ENCODE measurements around the gene HSFX2.
"Not testable (repeated sequence)": the region's sequence is repeated elsewhere in the genome, so short reads cannot be mapped to it uniquely, and the experiment has no call there.

Gene HSFX2

GRCh38 chrX:149595214-149595613, at the start of gene HSFX2:
Gene HSFX2, minus strand, starts transcription at chrX:149595314. Its CDS starts 614 bp downstream, at chrX:149594700.
- not testable (repeated sequence) for DNase-seq (ENCODE audit: extremely low read depth, low read depth); H3K4me3 ChIP-seq (replicated peaks; ENCODE audit: low read depth, low read length)

GRCh38 chrX:149643496-149643895, 48.4 kb upstream of the HSFX2 start:
- no peak for DNase-seq (ENCODE audit: extremely low read depth, low read depth)
- TF ChIP-seq CTCF (IDR thresholded peaks at IDR 0.05; ENCODE audit: low read depth, low read length, missing control alignments) = no peak

GRCh38 chrX:149641835-149642234, 46.7 kb upstream of the HSFX2 start:
- no peak overlapping the region for H3K4me3 ChIP-seq (replicated peaks; ENCODE audit: low read depth, low read length)
- TF ChIP-seq CTCF (IDR thresholded peaks at IDR 0.05; ENCODE audit: low read depth, low read length, missing control alignments) = no peak
- DNase-seq (ENCODE audit: extremely low read depth, low read depth) = no peak

More at GRCh38 chrX:149643496-149643895, 48.4 kb upstream of the HSFX2 start:
- no peak overlapping the region for H3K4me3 ChIP-seq (replicated peaks; ENCODE audit: low read depth, low read length)

GRCh38 chrX:149641432-149641831, 46.3 kb upstream of the HSFX2 start:
- no peak overlapping the region for H3K4me3 ChIP-seq (replicated peaks; ENCODE audit: low read depth, low read length)
- DNase-seq (ENCODE audit: extremely low read depth, low read depth) = no peak
- TF ChIP-seq CTCF (IDR thresholded peaks at IDR 0.05; ENCODE audit: low read depth, low read length, missing control alignments) = no peak

GRCh38 chrX:149639568-149639967, 44.5 kb upstream of the HSFX2 start:
- DNase-seq (ENCODE audit: extremely low read depth, low read depth) = no peak
- no peak overlapping the region for H3K4me3 ChIP-seq (replicated peaks; ENCODE audit: low read depth, low read length)
- TF ChIP-seq CTCF (IDR thresholded peaks at IDR 0.05; ENCODE audit: low read depth, low read length, missing control alignments) = no peak

GRCh38 chrX:149638860-149639259, 43.7 kb upstream of the HSFX2 start:
- TF ChIP-seq CTCF (IDR thresholded peaks at IDR 0.05; ENCODE audit: low read depth, low read length, missing control alignments) = no peak
- H3K4me3 ChIP-seq (replicated peaks; ENCODE audit: low read depth, low read length) = no peak overlapping the region
- DNase-seq (ENCODE audit: extremely low read depth, low read depth) = no peak

GRCh38 chrX:149633511-149633910, 38.4 kb upstream of the HSFX2 start:
- DNase-seq (ENCODE audit: extremely low read depth, low read depth) = no peak
- TF ChIP-seq CTCF (IDR thresholded peaks at IDR 0.05; ENCODE audit: low read depth, low read length, missing control alignments) = no peak
- H3K4me3 ChIP-seq (replicated peaks; ENCODE audit: low read depth, low read length) = no peak overlapping the region

All from HFF-Myc (cell line).